Measurements from ENCODE around the gene NID1. TPM values are rescaled to one million over a fixed set of nuclear protein-coding genes. Genes with fewer than 3 reads are reported as not detected.

Gene NID1
- total RNA-seq, 1 donor from 2014 or later: 32.5 TPM

DNA sequence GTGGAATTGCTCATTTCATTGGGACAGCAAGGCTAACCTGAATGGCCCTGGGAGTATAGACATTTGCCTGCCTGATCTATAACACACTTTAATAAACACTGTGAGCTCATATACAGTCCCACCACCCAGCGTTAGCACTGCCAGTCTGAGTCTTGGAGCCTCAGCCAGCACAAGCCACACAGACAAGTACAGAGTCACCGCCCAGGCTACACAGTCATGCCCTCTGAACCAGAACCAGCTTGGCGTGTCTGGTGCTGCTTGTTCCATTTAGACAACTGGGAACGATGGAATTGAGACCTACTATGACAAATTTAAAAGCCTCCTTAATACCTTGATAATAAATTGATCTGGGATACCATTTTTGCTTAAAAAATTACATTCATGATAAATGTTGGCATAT lies 31.6 kb downstream of the NID1 start:
- no peaks in the 10 kb centered on the region for H3K4me1 Mint-ChIP-seq

GRCh38 chr1:236030534-236030933 lies 34.4 kb downstream of the NID1 start:
- no peaks in the 10 kb centered on the region for H3K79me2 ChIP-seq (ENCODE audit: low read depth)
- no peaks in the 10 kb centered on the region for H3K9me3 Mint-ChIP-seq
- H3K27me3 Mint-ChIP-seq (ENCODE audit: insufficient read depth, low read depth): peaks cover 2% of the 10 kb centered on the region
- peaks cover 8% of the 10 kb centered on the region for H3K36me3 Mint-ChIP-seq
- no peaks in the 10 kb centered on the region for H3K9me3 ChIP-seq (ENCODE audit: low read depth)
- no peak overlapping the region for H3K4me3 ChIP-seq
- H3F3A ChIP-seq (ENCODE audit: low read depth): no peaks in the 10 kb centered on the region
- no peaks in the 10 kb centered on the region for H3K4me1 Mint-ChIP-seq
- no peaks in the 10 kb centered on the region for H3K36me3 ChIP-seq
- TF ChIP-seq EZH2 (IDR thresholded peaks at IDR 0.05): no peak
- TF ChIP-seq EZH2phosphoT487 (IDR thresholded peaks at IDR 0.05): no peak
- TF ChIP-seq, protein P1, sequence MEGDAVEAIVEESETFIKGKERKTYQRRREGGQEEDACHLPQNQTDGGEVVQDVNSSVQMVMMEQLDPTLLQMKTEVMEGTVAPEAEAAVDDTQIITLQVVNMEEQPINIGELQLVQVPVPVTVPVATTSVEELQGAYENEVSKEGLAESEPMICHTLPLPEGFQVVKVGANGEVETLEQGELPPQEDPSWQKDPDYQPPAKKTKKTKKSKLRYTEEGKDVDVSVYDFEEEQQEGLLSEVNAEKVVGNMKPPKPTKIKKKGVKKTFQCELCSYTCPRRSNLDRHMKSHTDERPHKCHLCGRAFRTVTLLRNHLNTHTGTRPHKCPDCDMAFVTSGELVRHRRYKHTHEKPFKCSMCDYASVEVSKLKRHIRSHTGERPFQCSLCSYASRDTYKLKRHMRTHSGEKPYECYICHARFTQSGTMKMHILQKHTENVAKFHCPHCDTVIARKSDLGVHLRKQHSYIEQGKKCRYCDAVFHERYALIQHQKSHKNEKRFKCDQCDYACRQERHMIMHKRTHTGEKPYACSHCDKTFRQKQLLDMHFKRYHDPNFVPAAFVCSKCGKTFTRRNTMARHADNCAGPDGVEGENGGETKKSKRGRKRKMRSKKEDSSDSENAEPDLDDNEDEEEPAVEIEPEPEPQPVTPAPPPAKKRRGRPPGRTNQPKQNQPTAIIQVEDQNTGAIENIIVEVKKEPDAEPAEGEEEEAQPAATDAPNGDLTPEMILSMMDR (IDR thresholded peaks at IDR 0.05): no peak
- no peaks in the 10 kb centered on the region for H3K27me3 ChIP-seq
- H3K4me3 Mint-ChIP-seq: no peak overlapping the region
- H3K4me2 ChIP-seq: no peak overlapping the region
- no peak overlapping the region for H2AFZ ChIP-seq (replicated peaks)
- no peak overlapping the region for H3K27ac ChIP-seq
- no peaks in the 10 kb centered on the region for H4K20me1 ChIP-seq (ENCODE audit: low read depth)
- no peak for DNase-seq (ENCODE audit: low spot score)
- H3K9ac ChIP-seq: no peak overlapping the region
- no peak overlapping the region for H3K27ac Mint-ChIP-seq
- H3K4me1 ChIP-seq: no peaks in the 10 kb centered on the region

More for the DNA sequence above, 31.6 kb downstream of the NID1 start:
- Histone ChIP-seq H3K4me2 (no peak overlapping the region), H3K4me3 (no peak overlapping the region), H3K27ac (no peak overlapping the region), H3K27me3 (no peaks in the 10 kb centered on the region), H4K20me1 (ENCODE audit: low read depth) (no peaks in the 10 kb centered on the region), H3F3A (ENCODE audit: low read depth) (no peaks in the 10 kb centered on the region), H3K9ac (no peak overlapping the region), H3K79me2 (ENCODE audit: low read depth) (no peaks in the 10 kb centered on the region), H3K4me1 (peaks cover 4% of the 10 kb centered on the region), H3K9me3 (ENCODE audit: low read depth) (no peaks in the 10 kb centered on the region), H2AFZ (replicated peaks) (no peak overlapping the region), H3K36me3 (no peaks in the 10 kb centered on the region)
- Mint-ChIP-seq H3K4me3 (no peak overlapping the region), H3K36me3 (peaks cover 6% of the 10 kb centered on the region), H3K27ac (peak overlapping the region; percentile 42), H3K9me3 (no peaks in the 10 kb centered on the region), H3K27me3 (ENCODE audit: insufficient read depth, low read depth) (no peaks in the 10 kb centered on the region)
- DNase-seq (ENCODE audit: low spot score): no peak
- TF ChIP-seq, protein P1 (IDR thresholded peaks at IDR 0.05): no peak
- TF ChIP-seq EZH2 (IDR thresholded peaks at IDR 0.05) (no peak), EZH2phosphoT487 (IDR thresholded peaks at IDR 0.05) (no peak)

- Histone ChIP-seq H3F3A (ENCODE audit: low read depth) (no peaks in the 10 kb centered on the region), H3K27ac (no peak overlapping the region), H4K20me1 (ENCODE audit: low read depth) (no peaks in the 10 kb centered on the region), H3K4me2 (no peak overlapping the region), H3K79me2 (ENCODE audit: low read depth) (no peaks in the 10 kb centered on the region), H3K9me3 (ENCODE audit: low read depth) (no peaks in the 10 kb centered on the region), H3K4me3 (no peak overlapping the region), H3K4me1 (no peaks in the 10 kb centered on the region), H3K36me3 (no peaks in the 10 kb centered on the region), H2AFZ (replicated peaks) (no peak overlapping the region), H3K9ac (no peak overlapping the region), H3K27me3 (no peaks in the 10 kb centered on the region)
- DNase-seq (ENCODE audit: low spot score): no peak
- no peak overlapping the region for H3K27ac Mint-ChIP-seq
- peaks cover 2% of the 10 kb centered on the region for H3K27me3 Mint-ChIP-seq (ENCODE audit: insufficient read depth, low read depth)
- TF ChIP-seq, protein P1 (IDR thresholded peaks at IDR 0.05): no peak
- TF ChIP-seq EZH2 (IDR thresholded peaks at IDR 0.05) (no peak), EZH2phosphoT487 (IDR thresholded peaks at IDR 0.05) (no peak)
- H3K9me3 Mint-ChIP-seq: no peaks in the 10 kb centered on the region
- H3K36me3 Mint-ChIP-seq: peaks cover 6% of the 10 kb centered on the region
- peaks cover 4% of the 10 kb centered on the region for H3K4me1 Mint-ChIP-seq
- no peak overlapping the region for H3K4me3 Mint-ChIP-seq
Observed at GRCh38 chr1:236029428-236029940, 35.4 kb downstream of the NID1 start.
